Endodermal cell (in vitro differentiated cells): ENCODE results near the gene RNF112. TPM values are rescaled to one million over a fixed set of nuclear protein-coding genes. Genes with fewer than 3 reads are reported as not detected.

ENCODE experiments used
- DNase-seq: peaks from one replicate; pipeline ENCODE4 v3.0.0-alpha.2; 2017
- H3K27ac ChIP-seq: 2 replicates; pipeline ENCODE4 v1.5.1; 2013; ENCODE audit warnings: mild to moderate bottlenecking, low read depth, low read length, moderate library complexity
- H3K27me3 ChIP-seq: 2 replicates; pipeline ENCODE4 v1.6.1; 2013; ENCODE audit warnings: mild to moderate bottlenecking, low read length, moderate library complexity; ENCODE audit not compliant: insufficient read depth, control insufficient read depth, poor library complexity, severe bottlenecking
- H3K36me3 ChIP-seq: 2 replicates; pipeline ENCODE4 v1.7.0; 2013; ENCODE audit warnings: mild to moderate bottlenecking, low read length, moderate library complexity; ENCODE audit not compliant: control insufficient read depth, insufficient read depth
- H3K4me1 ChIP-seq: one replicate; pipeline ENCODE4 v1.7.0; 2013; ENCODE audit warnings: low read length; ENCODE audit not compliant: control insufficient read depth, insufficient read depth
- H3K4me3 ChIP-seq: 2 replicates; pipeline ENCODE4 v1.5.1; 2013; ENCODE audit warnings: mild to moderate bottlenecking, low read length, moderate library complexity
- H3K9ac ChIP-seq: 2 replicates; pipeline ENCODE4 v1.6.1; 2013; ENCODE audit warnings: mild to moderate bottlenecking, low read length, moderate library complexity; ENCODE audit not compliant: poor library complexity, severe bottlenecking; ENCODE audit errors: extremely low read depth
- H3K9me3 ChIP-seq: 2 replicates; pipeline ENCODE4 v1.6.1; 2013; ENCODE audit warnings: mild to moderate bottlenecking, low read length, moderate library complexity; ENCODE audit not compliant: control insufficient read depth
- H3K27ac Mint-ChIP-seq: 2 replicates; pipeline ENCODE4 v1.8.0; 2020; ENCODE audit warnings: mixed read lengths
- H3K27me3 Mint-ChIP-seq: 2 replicates; pipeline ENCODE4 v1.8.0; 2021; ENCODE audit warnings: mild to moderate bottlenecking, mixed read lengths; ENCODE audit not compliant: insufficient read depth
- H3K36me3 Mint-ChIP-seq: 2 replicates; pipeline ENCODE4 v1.8.0; 2020; ENCODE audit warnings: low read depth, mixed read lengths
- H3K4me1 Mint-ChIP-seq: 2 replicates; pipeline ENCODE4 v1.8.0; 2020; ENCODE audit warnings: mixed read lengths
- H3K4me3 Mint-ChIP-seq: 2 replicates; pipeline ENCODE4 v1.8.0; 2020; ENCODE audit warnings: mild to moderate bottlenecking, moderate library complexity, mixed read lengths
- H3K9me3 Mint-ChIP-seq: 2 replicates; pipeline ENCODE4 v1.8.0; 2020; ENCODE audit warnings: mild to moderate bottlenecking, mixed read lengths
- WGBS, 2 experiments: methylation state at CpG; one replicate each; pipeline versions ENCODE4 v1.1.5 to v1.1.7; 2013; ENCODE audit warnings: missing lambda C conversion rate in 2 of 2, mixed read lengths in 1 of 2; ENCODE audit not compliant: insufficient coverage in 1 of 2, insufficient read length in 1 of 2; 5-methylcytosine and 5-hydroxymethylcytosine counted together
- total RNA-seq, 2 donors: library from RNA; stranded (reverse); fragmentation: NEBNext Ultra II Directional in 1 of 2; extraction: Animal tissue kit (Norgen Biotek cat#: 25700) in 1 of 2; gene quantifications; 2 replicates in 1 of 2; 3 replicates in 1 of 2; pipeline ENCODE4 v1.2.1, GENCODE V29; 2021
- TF ChIP-seq, protein P1 (sequence below): fragments of 200-600 bp; sonication (generic); conservative IDR thresholded peaks from 2 replicates; pipeline ENCODE4 v1.5.0; 2021; ENCODE audit warnings: antibody characterized with exemption, mild to moderate bottlenecking

RNF112 gene
- total RNA-seq, 2 donors from 2014 or later, result 1.1 to 1.9 TPM

DNA sequence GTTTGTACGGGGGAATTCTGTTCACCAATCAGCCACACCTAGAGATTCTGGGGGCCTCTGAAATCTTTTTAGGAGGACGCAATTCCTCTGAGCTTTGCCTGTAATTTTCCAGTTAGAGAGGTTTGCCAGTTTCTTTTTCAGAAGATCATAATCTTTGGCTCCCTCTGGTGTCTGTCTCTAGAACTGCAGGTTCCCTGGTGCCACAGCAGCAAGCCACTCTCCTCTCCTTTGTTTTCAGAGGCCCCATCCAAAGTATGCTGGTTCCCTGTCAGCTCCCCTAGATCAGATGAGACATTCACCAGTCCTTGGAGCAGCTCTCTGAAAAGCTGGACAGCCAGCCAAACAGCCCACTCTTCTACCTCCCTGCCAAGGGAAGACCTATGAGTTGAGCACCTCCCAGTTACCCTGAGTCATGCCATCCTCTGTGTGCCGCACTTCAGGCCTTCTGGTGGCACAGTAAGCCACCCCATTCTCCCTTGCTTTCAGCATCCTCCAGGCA is 36.1 kb downstream of the RNF112 start:
- H3K27ac ChIP-seq, result no peak overlapping the region
- H3K9ac ChIP-seq, result no peak overlapping the region
- Mint-ChIP-seq H3K27ac (peak overlapping the region; percentile 85), H3K4me1 (peaks cover 25% of the 10 kb centered on the region), H3K9me3 (peaks cover 56% of the 10 kb centered on the region), H3K36me3 (peaks cover 42% of the 10 kb centered on the region), H3K27me3 (no peaks in the 10 kb centered on the region), H3K4me3 (no peak overlapping the region)
- H3K4me1 ChIP-seq, result peaks cover 2% of the 10 kb centered on the region
- DNase-seq, result peak; percentile 97
- H3K27me3 ChIP-seq, result no peaks in the 10 kb centered on the region
- H3K36me3 ChIP-seq, result peaks cover 12% of the 10 kb centered on the region
- TF ChIP-seq, protein P1, sequence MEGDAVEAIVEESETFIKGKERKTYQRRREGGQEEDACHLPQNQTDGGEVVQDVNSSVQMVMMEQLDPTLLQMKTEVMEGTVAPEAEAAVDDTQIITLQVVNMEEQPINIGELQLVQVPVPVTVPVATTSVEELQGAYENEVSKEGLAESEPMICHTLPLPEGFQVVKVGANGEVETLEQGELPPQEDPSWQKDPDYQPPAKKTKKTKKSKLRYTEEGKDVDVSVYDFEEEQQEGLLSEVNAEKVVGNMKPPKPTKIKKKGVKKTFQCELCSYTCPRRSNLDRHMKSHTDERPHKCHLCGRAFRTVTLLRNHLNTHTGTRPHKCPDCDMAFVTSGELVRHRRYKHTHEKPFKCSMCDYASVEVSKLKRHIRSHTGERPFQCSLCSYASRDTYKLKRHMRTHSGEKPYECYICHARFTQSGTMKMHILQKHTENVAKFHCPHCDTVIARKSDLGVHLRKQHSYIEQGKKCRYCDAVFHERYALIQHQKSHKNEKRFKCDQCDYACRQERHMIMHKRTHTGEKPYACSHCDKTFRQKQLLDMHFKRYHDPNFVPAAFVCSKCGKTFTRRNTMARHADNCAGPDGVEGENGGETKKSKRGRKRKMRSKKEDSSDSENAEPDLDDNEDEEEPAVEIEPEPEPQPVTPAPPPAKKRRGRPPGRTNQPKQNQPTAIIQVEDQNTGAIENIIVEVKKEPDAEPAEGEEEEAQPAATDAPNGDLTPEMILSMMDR, result peak; percentile 94
- H3K4me3 ChIP-seq, result no peak overlapping the region
- H3K9me3 ChIP-seq, result peaks cover 68% of the 10 kb centered on the region
- 29 to 48% methylated on average over 1 to 3 of the region's 3 CpGs for WGBS, 2 experiments

DNA sequence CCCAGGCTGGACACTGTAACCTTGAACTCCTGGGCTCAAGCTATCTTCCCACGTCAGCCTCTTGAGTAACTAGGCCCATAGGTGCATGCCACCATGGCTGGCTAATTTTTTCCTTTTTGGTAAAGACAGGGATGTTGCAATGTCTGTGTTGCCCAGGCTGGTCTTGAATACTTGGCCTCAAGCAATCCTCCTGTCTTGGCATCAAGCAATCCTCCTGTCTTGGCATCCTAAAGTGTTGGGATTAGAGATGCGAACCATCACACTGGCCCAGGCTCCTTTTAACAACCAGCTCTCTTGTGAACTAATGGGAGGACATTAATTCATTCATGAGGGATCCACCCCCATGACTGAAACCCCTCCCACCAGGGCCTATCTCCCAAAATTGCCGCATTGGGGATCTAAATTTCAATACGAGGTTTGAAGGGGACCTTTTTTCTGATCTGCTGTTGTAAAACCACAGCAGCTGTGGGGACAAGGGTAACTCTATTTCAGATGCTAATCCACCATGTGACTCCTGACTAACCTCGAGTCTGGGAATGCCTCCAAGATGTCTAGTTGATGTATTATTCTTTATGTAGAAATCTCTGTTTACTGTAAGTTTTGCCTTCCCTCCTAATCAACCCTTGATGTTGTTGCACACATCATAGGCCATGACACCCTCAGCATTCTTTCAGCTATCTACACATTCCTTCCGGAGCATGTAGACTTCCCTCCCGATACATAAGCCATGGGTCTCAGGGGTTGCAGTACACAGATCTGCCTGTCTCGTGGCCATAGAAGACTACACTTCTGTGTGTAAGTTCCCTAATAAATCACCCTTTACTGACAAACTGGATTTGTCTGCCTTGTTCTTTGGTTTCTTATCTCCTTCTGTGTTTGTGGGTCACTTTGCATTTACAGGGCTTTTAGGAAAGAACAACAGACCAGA is 37.6 kb downstream of the RNF112 start:
- Mint-ChIP-seq H3K4me3 (no peak overlapping the region), H3K4me1 (peaks cover 28% of the 10 kb centered on the region), H3K27ac (peak overlapping the region; percentile 13), H3K9me3 (peaks cover 41% of the 10 kb centered on the region), H3K36me3 (peaks cover 28% of the 10 kb centered on the region), H3K27me3 (no peaks in the 10 kb centered on the region)
- no peaks in the 10 kb centered on the region for H3K27me3 ChIP-seq
- H3K9ac ChIP-seq, result no peak overlapping the region
- peak overlapping the region; percentile 23 for H3K4me3 ChIP-seq
- TF ChIP-seq, protein P1, result no peak
- peak; percentile 37 for DNase-seq
- peaks cover 63% of the 10 kb centered on the region for H3K9me3 ChIP-seq
- H3K4me1 ChIP-seq, result peaks cover 3% of the 10 kb centered on the region
- H3K27ac ChIP-seq, result no peak overlapping the region
- WGBS, 2 experiments, result 90 to 92% methylated on average over 4 to 8 of the region's 8 CpGs
- peaks cover 12% of the 10 kb centered on the region for H3K36me3 ChIP-seq

DNA sequence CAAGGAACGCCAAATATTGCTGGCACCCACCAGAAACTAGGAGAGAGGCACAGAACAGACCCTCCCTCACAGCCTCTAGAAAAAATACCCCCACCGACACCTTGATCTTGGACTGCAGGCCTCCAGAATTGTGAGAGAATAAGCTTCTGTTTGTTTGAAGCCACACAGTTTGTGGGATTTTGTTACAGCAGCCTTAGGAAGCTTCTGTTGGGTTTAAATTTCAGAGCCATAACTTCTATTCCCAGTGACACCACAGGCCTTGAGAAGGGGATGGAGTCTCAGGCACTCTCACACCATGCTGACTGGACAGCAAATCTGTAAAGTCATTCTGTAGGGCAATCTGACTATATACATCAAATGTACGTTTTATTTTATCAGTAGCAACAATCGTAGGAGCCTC is 38.6 kb downstream of the RNF112 start:
- Mint-ChIP-seq H3K4me1 (peaks cover 38% of the 10 kb centered on the region), H3K4me3 (no peak overlapping the region), H3K27me3 (no peaks in the 10 kb centered on the region), H3K36me3 (peaks cover 22% of the 10 kb centered on the region), H3K27ac (peak overlapping the region; percentile 28), H3K9me3 (peaks cover 31% of the 10 kb centered on the region)
- H3K9ac ChIP-seq, result no peak overlapping the region
- H3K27me3 ChIP-seq, result no peaks in the 10 kb centered on the region
- DNase-seq, result peak; percentile 15
- 75 to 97% methylated on average over 2 to 4 of the region's 4 CpGs for WGBS, 2 experiments
- H3K4me1 ChIP-seq, result peaks cover 12% of the 10 kb centered on the region
- H3K36me3 ChIP-seq, result peaks cover 9% of the 10 kb centered on the region
- TF ChIP-seq, protein P1, result no peak
- peak overlapping the region; percentile 23 for H3K4me3 ChIP-seq
- peaks cover 53% of the 10 kb centered on the region for H3K9me3 ChIP-seq
- no peak overlapping the region for H3K27ac ChIP-seq
